LNCAP (cell line): Measurements from ENCODE around the gene NOD1.

ENCODE experiments used
- CTCF ChIP-seq: fragments of 450-650 bp; IDR thresholded peaks from 2 replicates; pipeline ENCODE4 v1.5.1; 2017; ENCODE audit warnings: mild to moderate bottlenecking

The NOD1 gene

GRCh38 chr7:30510124-30511075 lies 31.8 kb upstream of the NOD1 start:
- TF ChIP-seq CTCF, result peak; percentile 85

DNA sequence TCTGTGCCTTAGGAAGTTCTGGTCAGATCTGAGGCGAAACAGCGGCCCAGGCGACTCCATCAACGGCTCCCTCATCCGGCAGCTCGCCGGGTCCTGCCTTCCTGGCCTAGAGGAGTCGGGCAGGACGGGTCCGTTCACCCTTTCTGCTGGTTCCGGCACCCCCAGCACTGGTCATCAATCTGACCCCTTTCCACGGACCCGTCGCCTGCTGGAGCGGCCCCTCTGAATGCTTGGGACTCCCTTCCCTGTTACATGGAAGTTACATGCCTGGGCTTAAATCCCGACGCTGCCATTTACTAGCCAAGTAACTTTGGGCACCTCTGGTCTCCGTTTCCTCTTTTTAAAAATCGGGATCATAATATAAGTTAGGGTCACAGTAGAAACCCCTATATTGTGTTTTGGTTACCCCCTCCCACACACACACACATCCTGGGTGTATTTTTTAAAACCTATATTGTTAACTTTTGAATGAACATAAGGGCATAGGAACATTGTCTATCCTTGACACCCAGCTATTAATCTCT lies 26.7 kb upstream of the NOD1 start:
- no peak for TF ChIP-seq CTCF

- no peak for TF ChIP-seq CTCF
Measured at GRCh38 chr7:30504301-30505173, 26.0 kb upstream of the NOD1 start, which contains the start of gene GGCT. GGCT (minus strand) TSS chr7:30504829; CDS start chr7:30504709, 120 bp downstream.

- TF ChIP-seq CTCF, result no peak
Measured at GRCh38 chr7:30503274-30504212, 25.0 kb upstream of the NOD1 start.

DNA sequence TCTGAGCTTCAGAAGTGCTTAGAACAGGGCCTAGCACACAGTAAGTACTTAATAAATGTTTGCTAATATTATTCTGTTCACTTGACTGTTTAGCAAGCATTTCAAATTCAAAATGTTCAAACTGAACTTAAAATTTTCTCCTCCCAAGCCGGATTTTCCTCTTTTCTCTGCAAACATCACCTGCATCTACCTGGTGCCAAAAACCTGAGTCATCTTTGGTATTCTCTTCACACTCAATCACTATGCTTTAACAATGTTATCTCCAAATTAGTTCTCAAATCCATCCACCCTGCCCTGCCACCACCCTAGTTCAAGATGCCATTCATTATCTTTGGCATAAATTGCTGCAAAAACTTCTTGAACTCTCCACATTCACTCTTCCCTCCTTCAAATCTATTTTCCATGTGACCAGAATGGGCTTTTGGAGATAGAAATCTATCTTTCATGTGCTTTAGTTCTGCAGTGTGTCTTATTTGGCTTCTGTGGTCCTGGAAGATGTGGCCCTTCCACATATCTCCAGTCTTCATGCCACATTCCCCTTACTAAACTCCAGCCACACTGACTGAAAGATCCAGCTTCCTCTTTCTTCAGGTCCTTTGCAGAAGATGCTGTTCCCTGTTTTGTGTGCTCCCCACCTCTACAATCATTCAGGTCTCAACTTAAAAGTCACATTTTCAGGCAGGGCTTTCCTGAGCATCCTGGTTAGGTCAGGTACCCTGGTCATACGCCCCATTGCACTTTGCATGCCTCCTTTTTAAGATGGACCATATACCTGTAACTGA lies 24.1 kb upstream of the NOD1 start:
- no peak for TF ChIP-seq CTCF

DNA sequence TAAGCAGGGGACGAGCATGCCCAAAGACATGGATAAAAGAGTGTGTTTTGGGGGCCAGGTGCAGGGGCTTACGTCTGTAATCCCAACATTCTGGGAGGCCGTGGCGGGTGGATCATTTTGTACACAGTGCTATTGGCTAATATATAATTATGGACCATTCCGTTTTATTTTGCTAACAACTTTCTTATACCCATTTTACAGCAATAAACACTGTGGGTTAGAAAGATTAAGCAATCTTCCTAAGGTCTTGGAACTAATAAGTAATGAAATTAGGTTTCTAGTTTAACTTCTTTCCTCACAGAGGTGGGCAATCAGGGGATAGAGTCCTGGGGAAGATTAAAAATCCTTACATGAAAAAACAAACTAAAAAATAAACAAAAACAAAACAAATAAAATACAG lies 22.7 kb upstream of the NOD1 start:
- no peak for TF ChIP-seq CTCF
